Spleen (tissue), 7 donors: ENCODE results near the gene ROBO1.

Experiments used
- CTCF ChIP-seq, 11 experiments: fragments of 200-600 bp in 7 of 11; fragments of 450-650 bp in 4 of 11; sonication (generic) in 4 of 11; IDR thresholded peaks in 8 of 11; conservative IDR thresholded peaks in 3 of 11; 1 replicate in 7 of 11; 2 replicates in 4 of 11; pipeline versions ENCODE4 v1.4.0 to v1.8.0; 2016 to 2021; ENCODE audit warnings: antibody characterized with exemption in 11 of 11, inconsistent platforms in 4 of 11, mild to moderate bottlenecking in 1 of 11
- POLR2A ChIP-seq, 3 donors: fragments of 450-650 bp; IDR thresholded peaks; one replicate each; pipeline ENCODE4 v1.5.1; 2017; ENCODE audit warnings: antibody characterized with exemption in 3 of 3, mild to moderate bottlenecking in 1 of 3
- POLR2AphosphoS5 ChIP-seq, 3 donors: sonication (generic); formaldehyde crosslinking; IDR thresholded peaks; one replicate each; pipeline ENCODE4 v1.5.1; 2017; ENCODE audit warnings: antibody characterized with exemption in 3 of 3
- donor health status: DM: no; HTN: no; CAD: no; lungs with moderate emphysema.
- donor health status: DM: no; HTN: no; CAD: no.
- donor health status: DM: no; HTN: no; CAD: no.

DNA sequence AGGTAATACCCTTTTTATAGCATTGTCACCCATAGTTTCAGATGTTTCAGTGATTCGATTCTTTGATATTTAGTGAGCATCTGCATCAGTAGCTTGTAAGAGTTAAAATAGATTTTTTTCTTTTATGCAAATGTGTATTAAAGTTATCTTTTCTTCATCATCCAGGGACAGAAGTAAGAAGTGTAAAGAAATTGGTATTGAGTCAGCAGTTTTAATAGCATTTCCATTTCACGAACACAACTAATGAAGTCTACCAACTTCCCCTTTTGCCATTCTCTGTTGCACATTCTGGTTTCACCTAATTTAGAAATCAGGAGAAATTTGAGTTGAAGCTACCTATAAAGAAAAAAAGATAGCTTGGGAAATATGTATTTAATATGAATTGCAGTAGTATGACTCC is 127.9 kb downstream of the ROBO1 start:
- no peak for TF ChIP-seq POLR2A (IDR thresholded peaks at IDR 0.05)
- TF ChIP-seq CTCF (IDR thresholded peaks at IDR 0.05 in 8 of 11, conservative IDR thresholded peaks at IDR 0.05 in 3 of 11), result no peak
- TF ChIP-seq POLR2AphosphoS5 (IDR thresholded peaks at IDR 0.05), result no peak
